ENCODE results near the gene CACNG4.

GRCh38 chr17:67016039-67016762 is 51.7 kb downstream of the CACNG4 start:
- TF ChIP-seq CTCF (conservative IDR thresholded peaks at IDR 0.05) (no peak), EZH2 (IDR thresholded peaks at IDR 0.05; ENCODE audit: low read depth) (no peak)

All from PC-9 (cell line).